Stomach (tissue), 4 donors: ENCODE results near the gene GAS1.

Source experiments
- EP300 ChIP-seq: sonication (generic); formaldehyde crosslinking; IDR thresholded peaks from one replicate; pipeline ENCODE4 v1.6.1; 2017; ENCODE audit warnings: antibody characterized with exemption
- POLR2A ChIP-seq, 4 donors: fragments of 450-650 bp; IDR thresholded peaks; one replicate each; pipeline ENCODE4 v1.6.1; 2016; ENCODE audit warnings: antibody characterized with exemption in 4 of 4, control low read depth in 2 of 4, mild to moderate bottlenecking in 1 of 4, moderate library complexity in 1 of 4

DNA sequence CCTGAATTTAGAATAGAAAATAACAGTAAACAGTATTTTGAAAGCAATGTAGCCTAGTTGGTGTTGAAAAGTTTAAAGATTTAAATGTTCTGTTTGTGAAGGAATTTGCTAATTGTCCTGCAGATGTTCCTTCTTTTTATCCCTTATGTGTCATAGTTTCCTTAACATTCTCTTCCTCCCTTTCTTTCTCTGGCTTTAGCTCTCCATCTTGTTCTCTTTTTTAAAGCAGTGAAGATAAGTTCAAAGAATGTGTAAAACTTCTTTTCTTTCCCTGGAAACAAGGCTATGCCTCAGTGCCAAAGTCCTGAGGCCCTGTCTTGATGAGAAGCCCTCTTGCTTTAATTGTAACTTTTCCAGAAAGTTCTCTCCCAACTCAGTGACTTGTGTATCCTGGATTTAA is 24.4 kb upstream of the GAS1 start:
- no peak for TF ChIP-seq POLR2A (IDR thresholded peaks at IDR 0.05)
- no peak for TF ChIP-seq EP300
